HL-60 (cell line): Measurements from ENCODE around the gene ANKDD1A.

ENCODE experiments used
- DNase-seq, 2 experiments: peaks; one replicate each; pipeline ENCODE4 v3.0.0-alpha.2; 2010 to 2020; ENCODE audit warnings: low read depth in 1 of 2, low spot score in 1 of 2
- H3K27ac ChIP-seq: fragments of 250-450 bp; sonication (Bioruptor Pico); replicated peaks from 2 replicates; pipeline ENCODE4 v1.5.1; 2020; ENCODE audit warnings: mild to moderate bottlenecking, moderate library complexity
- H3K27me3 ChIP-seq: fragments of 250-450 bp; sonication (Bioruptor Pico); 2 replicates; pipeline ENCODE4 v1.5.1; 2021; ENCODE audit warnings: mild to moderate bottlenecking, moderate library complexity; ENCODE audit not compliant: insufficient read depth, poor library complexity, severe bottlenecking
- H3K4me3 ChIP-seq: replicated peaks from 2 replicates; pipeline ENCODE4 v1.5.1; 2011; ENCODE audit warnings: mild to moderate bottlenecking, control low read depth, low read length; ENCODE audit not compliant: insufficient read depth
- CTCF ChIP-seq: IDR thresholded peaks from one replicate; pipeline ENCODE4 v1.5.1; 2011; ENCODE audit warnings: low read length, control low read depth, inconsistent platforms; ENCODE audit not compliant: insufficient read depth
- GABPA ChIP-seq: IDR thresholded peaks from 2 replicates; pipeline ENCODE4 v1.6.1; 2012; ENCODE audit warnings: low read depth
- POLR2AphosphoS5 ChIP-seq: IDR thresholded peaks from 2 replicates; pipeline ENCODE4 v1.6.1; 2012; ENCODE audit warnings: low read depth
- REST ChIP-seq: IDR thresholded peaks from 2 replicates; pipeline ENCODE4 v1.6.1; 2012; ENCODE audit warnings: low read depth; ENCODE audit not compliant: insufficient replicate concordance
- SPI1 ChIP-seq: IDR thresholded peaks from 2 replicates; pipeline ENCODE4 v1.6.1; 2012; ENCODE audit warnings: low read depth, mild to moderate bottlenecking, borderline replicate concordance

ANKDD1A gene

GRCh38 chr15:64919721-64920120 lies 8.0 kb downstream of the ANKDD1A start:
- TF ChIP-seq POLR2AphosphoS5 (no peak), GABPA (no peak), CTCF (no peak), SPI1 (no peak), REST (no peak)
- H3K27me3 ChIP-seq: no peaks in the 10 kb centered on the region

GRCh38 chr15:64921711-64922110 lies 10.0 kb downstream of the ANKDD1A start:
- no peak overlapping the region for H3K27ac ChIP-seq
- no peak for TF ChIP-seq CTCF
- TF ChIP-seq SPI1: no peak
- no peak for TF ChIP-seq REST
- TF ChIP-seq GABPA: no peak
- no peak for TF ChIP-seq POLR2AphosphoS5
- H3K27me3 ChIP-seq: no peaks in the 10 kb centered on the region
- H3K4me3 ChIP-seq: no peak overlapping the region
- DNase-seq: no peak

More at GRCh38 chr15:64919721-64920120, 8.0 kb downstream of the ANKDD1A start:
- H3K27ac ChIP-seq: no peak overlapping the region
- no peak for DNase-seq
- H3K4me3 ChIP-seq: no peak overlapping the region

GRCh38 chr15:64923546-64923945 lies 11.8 kb downstream of the ANKDD1A start:
- H3K27me3 ChIP-seq: no peaks in the 10 kb centered on the region
- no peak overlapping the region for H3K4me3 ChIP-seq
- DNase-seq: no peak
- TF ChIP-seq GABPA (no peak), REST (no peak), CTCF (no peak), POLR2AphosphoS5 (no peak), SPI1 (no peak)
- H3K27ac ChIP-seq: no peak overlapping the region
